Activated naive CD8-positive, alpha-beta T cell (primary cell): ENCODE data around the gene PDE6G.
A peak's percentile ranks its signal among the peaks of the same experiment; 100 is the strongest.

Source experiments
- H3K27ac Mint-ChIP-seq: one replicate; pipeline ENCODE4 v1.8.0; 2021; ENCODE audit warnings: mixed read lengths
- H3K27me3 Mint-ChIP-seq: one replicate; pipeline ENCODE4 v1.8.0; 2021; ENCODE audit warnings: mixed read lengths
- H3K36me3 Mint-ChIP-seq: one replicate; pipeline ENCODE4 v1.8.0; 2021; ENCODE audit warnings: mixed read lengths
- H3K4me1 Mint-ChIP-seq: one replicate; pipeline ENCODE4 v1.8.0; 2021; ENCODE audit warnings: low read depth, mixed read lengths
- H3K4me3 Mint-ChIP-seq: one replicate; pipeline ENCODE4 v1.8.0; 2021; ENCODE audit warnings: mild to moderate bottlenecking, mixed read lengths
- H3K9me3 Mint-ChIP-seq: one replicate; pipeline ENCODE4 v1.8.0; 2021; ENCODE audit warnings: low read depth, mixed read lengths

Gene PDE6G

GRCh38 chr17:81693509-81694210 lies 37.3 kb upstream of the PDE6G start:
- no peak overlapping the region for H3K27ac Mint-ChIP-seq
- H3K4me3 Mint-ChIP-seq: no peak overlapping the region
- H3K4me1 Mint-ChIP-seq: no peaks in the 10 kb centered on the region
- H3K36me3 Mint-ChIP-seq: no peaks in the 10 kb centered on the region
- no peaks in the 10 kb centered on the region for H3K9me3 Mint-ChIP-seq
- no peaks in the 10 kb centered on the region for H3K27me3 Mint-ChIP-seq

GRCh38 chr17:81691608-81692007 lies 35.3 kb upstream of the PDE6G start:
- H3K36me3 Mint-ChIP-seq: no peaks in the 10 kb centered on the region
- H3K9me3 Mint-ChIP-seq: no peaks in the 10 kb centered on the region
- no peak overlapping the region for H3K27ac Mint-ChIP-seq
- peaks cover 2% of the 10 kb centered on the region for H3K4me1 Mint-ChIP-seq
- H3K4me3 Mint-ChIP-seq: no peak overlapping the region
- no peaks in the 10 kb centered on the region for H3K27me3 Mint-ChIP-seq

GRCh38 chr17:81691196-81691595 lies 34.9 kb upstream of the PDE6G start:
- no peak overlapping the region for H3K4me3 Mint-ChIP-seq
- H3K27me3 Mint-ChIP-seq: no peaks in the 10 kb centered on the region
- H3K4me1 Mint-ChIP-seq: peaks cover 5% of the 10 kb centered on the region
- H3K27ac Mint-ChIP-seq: no peak overlapping the region
- peaks cover under 1% of the 10 kb centered on the region for H3K36me3 Mint-ChIP-seq
- H3K9me3 Mint-ChIP-seq: no peaks in the 10 kb centered on the region

- H3K36me3 Mint-ChIP-seq: peaks cover 2% of the 10 kb centered on the region
Measured at GRCh38 chr17:81690549-81690948, 34.2 kb upstream of the PDE6G start.

GRCh38 chr17:81690066-81690465 lies 33.7 kb upstream of the PDE6G start:
- Mint-ChIP-seq H3K36me3 (peaks cover 2% of the 10 kb centered on the region), H3K27me3 (no peaks in the 10 kb centered on the region), H3K27ac (peak overlapping the region; percentile 16), H3K4me1 (peaks cover 14% of the 10 kb centered on the region), H3K9me3 (no peaks in the 10 kb centered on the region), H3K4me3 (no peak overlapping the region)

More at GRCh38 chr17:81690549-81690948, 34.2 kb upstream of the PDE6G start:
- H3K4me1 Mint-ChIP-seq: peaks cover 9% of the 10 kb centered on the region
- no peaks in the 10 kb centered on the region for H3K9me3 Mint-ChIP-seq
- H3K27me3 Mint-ChIP-seq: no peaks in the 10 kb centered on the region
- H3K27ac Mint-ChIP-seq: no peak overlapping the region
- no peak overlapping the region for H3K4me3 Mint-ChIP-seq

- Mint-ChIP-seq H3K36me3 (peaks cover 2% of the 10 kb centered on the region), H3K27me3 (no peaks in the 10 kb centered on the region), H3K4me1 (peaks cover 22% of the 10 kb centered on the region), H3K9me3 (no peaks in the 10 kb centered on the region), H3K27ac (no peak overlapping the region), H3K4me3 (no peak overlapping the region)
Measured at GRCh38 chr17:81688616-81689015, 32.3 kb upstream of the PDE6G start.

- peaks cover 22% of the 10 kb centered on the region for H3K4me1 Mint-ChIP-seq
- H3K27me3 Mint-ChIP-seq: no peaks in the 10 kb centered on the region
- H3K36me3 Mint-ChIP-seq: peaks cover 2% of the 10 kb centered on the region
- no peak overlapping the region for H3K4me3 Mint-ChIP-seq
- H3K27ac Mint-ChIP-seq: no peak overlapping the region
- H3K9me3 Mint-ChIP-seq: no peaks in the 10 kb centered on the region
Measured at GRCh38 chr17:81687770-81688541, 31.6 kb upstream of the PDE6G start.

GRCh38 chr17:81686614-81687013 lies 30.3 kb upstream of the PDE6G start:
- Mint-ChIP-seq H3K4me3 (no peak overlapping the region), H3K27ac (no peak overlapping the region), H3K9me3 (no peaks in the 10 kb centered on the region), H3K27me3 (no peaks in the 10 kb centered on the region), H3K4me1 (peaks cover 27% of the 10 kb centered on the region), H3K36me3 (peaks cover 2% of the 10 kb centered on the region)

- H3K4me3 Mint-ChIP-seq: peak overlapping the region; percentile 91
- no peaks in the 10 kb centered on the region for H3K27me3 Mint-ChIP-seq
- H3K4me1 Mint-ChIP-seq: peaks cover 27% of the 10 kb centered on the region
- peaks cover 2% of the 10 kb centered on the region for H3K36me3 Mint-ChIP-seq
- H3K27ac Mint-ChIP-seq: peak overlapping the region; percentile 88
- H3K9me3 Mint-ChIP-seq: no peaks in the 10 kb centered on the region
Measured at GRCh38 chr17:81685108-81685507, 28.8 kb upstream of the PDE6G start.

GRCh38 chr17:81684442-81684911 lies 28.1 kb upstream of the PDE6G start:
- Mint-ChIP-seq H3K36me3 (peaks cover 2% of the 10 kb centered on the region), H3K4me1 (peaks cover 27% of the 10 kb centered on the region), H3K4me3 (peak overlapping the region; percentile 91), H3K9me3 (no peaks in the 10 kb centered on the region), H3K27me3 (no peaks in the 10 kb centered on the region), H3K27ac (peak overlapping the region; percentile 88)

GRCh38 chr17:81683584-81684441 lies 27.5 kb upstream of the PDE6G start, which contains the start of the genes ARL16 and HGS:
TSS of gene ARL16 (minus strand) at chr17:81683797. CDS start at chr17:81683753, 44 bp downstream.
TSS of gene HGS (plus strand) at chr17:81684011. CDS start at chr17:81684067, 56 bp downstream.
- no peaks in the 10 kb centered on the region for H3K27me3 Mint-ChIP-seq
- H3K27ac Mint-ChIP-seq: peak within 1 kb of the TSS; percentile 92
- H3K4me1 Mint-ChIP-seq: peaks cover 29% of the 10 kb centered on the region
- no peaks in the 10 kb centered on the region for H3K9me3 Mint-ChIP-seq
- H3K4me3 Mint-ChIP-seq: peak within 1 kb of the TSS; percentile 92
- peaks cover 2% of the 10 kb centered on the region for H3K36me3 Mint-ChIP-seq

GRCh38 chr17:81683208-81683583 lies 26.9 kb upstream of the PDE6G start:
- Mint-ChIP-seq H3K36me3 (peaks cover 2% of the 10 kb centered on the region), H3K4me1 (peaks cover 29% of the 10 kb centered on the region), H3K4me3 (peak overlapping the region; percentile 92), H3K27ac (peak overlapping the region; percentile 75), H3K27me3 (no peaks in the 10 kb centered on the region), H3K9me3 (no peaks in the 10 kb centered on the region)

- Mint-ChIP-seq H3K4me3 (peak overlapping the region; percentile 92), H3K9me3 (no peaks in the 10 kb centered on the region), H3K36me3 (peaks cover 2% of the 10 kb centered on the region), H3K27ac (peak overlapping the region; percentile 75), H3K4me1 (peaks cover 29% of the 10 kb centered on the region), H3K27me3 (no peaks in the 10 kb centered on the region)
Measured at GRCh38 chr17:81682565-81683207, 26.3 kb upstream of the PDE6G start.

GRCh38 chr17:81681672-81682071 lies 25.3 kb upstream of the PDE6G start:
- peak overlapping the region; percentile 20 for H3K4me3 Mint-ChIP-seq
- no peaks in the 10 kb centered on the region for H3K9me3 Mint-ChIP-seq
- peaks cover 2% of the 10 kb centered on the region for H3K36me3 Mint-ChIP-seq
- H3K4me1 Mint-ChIP-seq: peaks cover 26% of the 10 kb centered on the region
- no peak overlapping the region for H3K27ac Mint-ChIP-seq
- no peaks in the 10 kb centered on the region for H3K27me3 Mint-ChIP-seq
